Peyer's patch (tissue), 4 donors: ENCODE results near the gene OSCP1.

Experiments
- CTCF ChIP-seq, 6 experiments: fragments of 450-650 bp in 4 of 6; fragments of 200-600 bp in 2 of 6; sonication (generic) in 1 of 6; IDR thresholded peaks; one replicate each; pipeline ENCODE4 v1.5.1; 2017 to 2019; ENCODE audit warnings: antibody characterized with exemption in 6 of 6, mild to moderate bottlenecking in 3 of 6, moderate library complexity in 1 of 6
- POLR2A ChIP-seq, 2 donors: fragments of 450-650 bp; IDR thresholded peaks; one replicate each; pipeline ENCODE4 v1.5.1; 2017; ENCODE audit warnings: antibody characterized with exemption in 2 of 2, mild to moderate bottlenecking in 2 of 2, moderate library complexity in 2 of 2

GRCh38 chr1:36456391-36456928 is 6.2 kb upstream of the OSCP1 start:
- TF ChIP-seq POLR2A (IDR thresholded peaks at IDR 0.05) (no peak), CTCF (IDR thresholded peaks at IDR 0.05) (no peak)
